Chondrocyte (in vitro differentiated cells): ENCODE results near the gene KLF5. TPM values are rescaled to one million over a fixed set of nuclear protein-coding genes. Genes with fewer than 3 reads are reported as not detected.

Experiments used
- DNase-seq: peaks from one replicate; pipeline ENCODE4 v3.0.0; 2021; ENCODE audit warnings: mixed read lengths, low spot score
- H3K27ac Mint-ChIP-seq: one replicate; pipeline ENCODE4 v1.8.0; 2021; ENCODE audit warnings: mild to moderate bottlenecking, moderate library complexity, mixed read lengths; ENCODE audit not compliant: unreplicated experiment
- H3K27me3 Mint-ChIP-seq: 2 replicates; pipeline ENCODE4 v1.8.0; 2021; ENCODE audit warnings: low read depth, mixed read lengths
- H3K36me3 Mint-ChIP-seq: 2 replicates; pipeline ENCODE4 v1.8.0; 2021; ENCODE audit warnings: low read depth, mixed read lengths
- H3K4me1 Mint-ChIP-seq: 2 replicates; pipeline ENCODE4 v1.8.0; 2021; ENCODE audit warnings: low read depth, mild to moderate bottlenecking, mixed read lengths
- H3K4me3 Mint-ChIP-seq: one replicate; pipeline ENCODE4 v1.8.0; 2021; ENCODE audit warnings: mild to moderate bottlenecking, moderate library complexity, mixed read lengths; ENCODE audit not compliant: unreplicated experiment
- H3K9me3 Mint-ChIP-seq: 2 replicates; pipeline ENCODE4 v1.8.0; 2021; ENCODE audit warnings: low read depth, mixed read lengths
- CTCF ChIP-seq: fragments of 200-600 bp; sonication (generic); IDR thresholded peaks from 2 replicates; pipeline ENCODE4 v1.5.0; 2021; ENCODE audit warnings: antibody characterized with exemption, mild to moderate bottlenecking, moderate library complexity
- total RNA-seq: library from RNA; stranded (reverse); gene quantifications from 3 replicates; pipeline ENCODE4 v1.2.1, GENCODE V29; 2021

The KLF5 gene
- total RNA-seq, 1 donor from 2014 or later: 7.9 TPM

DNA sequence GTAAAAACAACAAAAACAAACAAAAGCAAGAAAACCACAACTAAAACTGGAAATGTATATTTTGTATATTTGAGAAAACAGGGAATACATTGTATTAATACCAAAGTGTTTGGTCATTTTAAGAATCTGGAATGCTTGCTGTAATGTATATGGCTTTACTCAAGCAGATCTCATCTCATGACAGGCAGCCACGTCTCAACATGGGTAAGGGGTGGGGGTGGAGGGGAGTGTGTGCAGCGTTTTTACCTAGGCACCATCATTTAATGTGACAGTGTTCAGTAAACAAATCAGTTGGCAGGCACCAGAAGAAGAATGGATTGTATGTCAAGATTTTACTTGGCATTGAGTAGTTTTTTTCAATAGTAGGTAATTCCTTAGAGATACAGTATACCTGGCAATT, 17.1 kb downstream of the KLF5 start:
- TF ChIP-seq CTCF: no peak
- Mint-ChIP-seq H3K9me3 (no peaks in the 10 kb centered on the region), H3K27me3 (no peaks in the 10 kb centered on the region), H3K27ac (peak overlapping the region; percentile 8), H3K36me3 (peaks cover 14% of the 10 kb centered on the region), H3K4me3 (no peak overlapping the region), H3K4me1 (peaks cover 27% of the 10 kb centered on the region)
- no peak for DNase-seq

DNA sequence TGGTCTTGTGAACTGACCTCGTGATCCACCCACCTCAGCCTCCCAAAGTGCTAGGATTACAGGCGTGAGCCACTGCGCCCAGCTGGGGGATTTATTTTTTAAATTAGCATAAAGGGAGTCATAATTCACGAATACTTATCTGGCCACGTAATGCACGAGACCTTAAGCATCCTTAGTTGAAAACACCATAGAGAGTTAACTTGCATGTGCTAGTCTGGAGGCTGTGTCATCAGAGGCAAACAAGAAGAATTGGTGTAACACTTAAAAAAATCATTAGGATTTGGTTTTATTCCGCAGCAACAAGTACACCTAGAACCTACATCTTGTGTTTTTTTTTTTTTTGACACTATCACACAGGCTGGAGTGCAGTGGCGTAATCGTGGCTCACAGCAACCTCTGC, 19.1 kb downstream of the KLF5 start:
- Mint-ChIP-seq H3K4me3 (no peak overlapping the region), H3K4me1 (peaks cover 20% of the 10 kb centered on the region), H3K27ac (no peak overlapping the region), H3K27me3 (no peaks in the 10 kb centered on the region), H3K36me3 (peaks cover 13% of the 10 kb centered on the region), H3K9me3 (no peaks in the 10 kb centered on the region)
- no peak for TF ChIP-seq CTCF
- DNase-seq: no peak

DNA sequence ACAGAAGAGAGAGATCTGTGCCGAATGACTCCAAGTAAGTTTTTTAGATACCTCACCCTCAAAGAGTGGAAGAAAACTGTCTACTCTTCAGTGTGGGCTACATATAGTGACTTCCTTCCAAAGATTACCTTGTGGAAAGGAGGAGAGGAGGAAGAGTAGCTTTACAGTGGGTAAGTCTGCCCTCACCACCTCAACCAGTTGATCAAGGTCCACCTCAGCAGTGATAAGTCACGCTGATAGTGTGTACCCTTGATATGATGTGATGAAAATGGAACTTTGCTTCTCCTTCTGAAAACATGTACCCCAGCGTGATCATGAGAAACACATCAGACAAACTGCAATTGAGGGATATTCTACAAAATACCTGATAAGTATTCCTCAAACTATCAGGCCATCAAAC, 20.6 kb downstream of the KLF5 start:
- Mint-ChIP-seq H3K27ac (no peak overlapping the region), H3K9me3 (no peaks in the 10 kb centered on the region), H3K4me3 (no peak overlapping the region), H3K4me1 (peaks cover 10% of the 10 kb centered on the region), H3K36me3 (peaks cover 10% of the 10 kb centered on the region), H3K27me3 (no peaks in the 10 kb centered on the region)
- DNase-seq: no peak
- TF ChIP-seq CTCF: no peak

- no peak for DNase-seq
- H3K4me1 Mint-ChIP-seq: no peaks in the 10 kb centered on the region
- no peak for TF ChIP-seq CTCF
- H3K27ac Mint-ChIP-seq: no peak overlapping the region
- peaks cover 1% of the 10 kb centered on the region for H3K36me3 Mint-ChIP-seq
- H3K4me3 Mint-ChIP-seq: no peak overlapping the region
- no peaks in the 10 kb centered on the region for H3K9me3 Mint-ChIP-seq
- no peaks in the 10 kb centered on the region for H3K27me3 Mint-ChIP-seq
Measured at GRCh38 chr13:73081256-73081915, 22.6 kb downstream of the KLF5 start.

DNA sequence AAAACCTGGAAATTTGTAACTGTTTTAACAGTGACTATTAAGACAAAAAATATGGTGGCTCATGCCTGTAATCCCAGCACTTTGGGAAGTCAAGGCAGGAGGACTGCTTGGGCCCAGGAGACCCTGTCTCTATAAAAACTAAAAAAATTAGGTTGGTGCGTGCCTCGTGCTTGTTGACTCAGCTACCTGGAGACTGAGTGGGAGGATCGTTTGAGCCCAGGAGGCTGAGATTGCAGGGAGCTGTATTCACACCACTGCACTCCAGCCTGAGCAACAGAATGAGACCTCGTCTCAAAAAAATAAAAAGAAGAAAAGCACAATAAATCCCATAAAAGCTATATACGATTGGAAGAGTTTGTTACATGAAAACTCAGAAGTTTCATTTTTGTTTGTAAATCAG, 23.7 kb downstream of the KLF5 start:
- Mint-ChIP-seq H3K9me3 (peaks cover 5% of the 10 kb centered on the region), H3K4me1 (no peaks in the 10 kb centered on the region), H3K27me3 (no peaks in the 10 kb centered on the region), H3K27ac (no peak overlapping the region), H3K4me3 (no peak overlapping the region), H3K36me3 (no peaks in the 10 kb centered on the region)
- no peak for TF ChIP-seq CTCF
- no peak for DNase-seq
